ENCODE results near the gene PLEKHA8.

The PLEKHA8 gene

GRCh38 chr7:30026229-30027064, 1.8 kb upstream of the PLEKHA8 start, which contains the start of gene FKBP14:
FKBP14 (minus strand) TSS chr7:30026702; CDS start chr7:30026508, 194 bp downstream.
- peak; percentile 84 for DNase-seq

- DNase-seq, result peak; percentile 13
Observed at GRCh38 chr7:30027065-30027456, 1.2 kb upstream of the PLEKHA8 start.

DNA sequence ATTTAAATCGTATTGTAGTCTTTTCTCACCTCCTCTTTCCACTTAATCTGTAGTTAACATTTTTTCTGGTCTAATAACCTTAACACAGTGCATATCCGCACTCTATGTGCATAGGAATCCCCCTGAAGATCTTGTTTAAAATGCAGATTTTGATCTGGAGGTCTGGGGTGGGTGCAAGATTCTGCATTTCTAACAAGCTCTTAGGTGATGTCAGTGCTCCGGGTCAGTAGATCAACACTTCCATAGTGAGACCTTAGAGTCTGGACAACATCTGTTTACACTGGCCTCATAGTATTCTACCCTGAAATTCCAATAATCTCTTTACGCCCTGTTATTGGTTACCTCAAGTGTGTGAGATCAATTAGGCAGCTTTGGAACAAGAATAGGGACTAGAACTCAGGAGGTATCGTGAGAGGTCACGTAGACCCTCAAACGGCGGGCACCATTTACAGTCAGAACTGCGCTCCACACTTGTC, 434 bp upstream of the PLEKHA8 start:
- no peak for DNase-seq

DNA sequence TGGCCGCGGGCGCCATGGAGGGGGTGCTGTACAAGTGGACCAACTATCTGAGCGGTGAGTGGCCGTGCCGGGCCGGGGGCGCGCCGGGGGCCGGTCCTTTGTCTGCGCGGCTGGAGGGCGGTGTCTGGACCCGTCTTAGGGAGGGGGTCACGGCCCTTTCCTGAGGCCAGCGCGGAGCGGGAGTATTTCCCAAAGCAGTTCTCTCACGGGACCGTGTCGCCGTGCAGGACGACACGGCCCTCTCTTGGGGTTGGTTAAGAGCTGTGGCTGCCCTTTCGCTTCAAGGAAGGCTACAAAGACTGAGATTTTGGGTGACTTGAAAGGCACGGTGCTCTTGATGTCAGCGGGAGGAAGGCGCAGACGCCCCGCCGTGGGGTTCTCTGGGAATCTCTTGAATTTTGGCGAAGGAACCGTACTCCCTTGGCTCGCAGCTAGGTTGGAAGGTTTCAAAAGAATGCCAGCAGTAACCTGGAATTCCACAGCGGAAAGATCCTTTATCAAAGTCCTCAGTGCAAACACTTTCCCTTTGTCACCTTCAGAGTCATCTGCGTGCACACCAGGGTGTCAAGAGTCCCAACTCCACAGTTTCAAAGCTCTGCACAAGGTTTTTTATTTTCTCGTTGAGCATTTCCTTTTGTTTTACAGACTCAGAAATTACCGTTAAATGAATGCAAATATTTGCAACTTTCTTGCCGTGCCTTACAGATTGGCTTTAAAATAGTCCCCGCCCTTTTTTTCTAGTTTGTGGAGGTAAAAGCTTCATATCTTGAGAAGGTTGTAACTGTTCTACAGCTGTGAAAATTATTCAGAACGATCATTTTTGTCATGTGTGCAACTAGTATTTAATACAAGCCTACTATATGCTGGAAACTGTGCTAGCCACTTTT, 780 bp downstream of the PLEKHA8 start:
- no peak for DNase-seq

DNA sequence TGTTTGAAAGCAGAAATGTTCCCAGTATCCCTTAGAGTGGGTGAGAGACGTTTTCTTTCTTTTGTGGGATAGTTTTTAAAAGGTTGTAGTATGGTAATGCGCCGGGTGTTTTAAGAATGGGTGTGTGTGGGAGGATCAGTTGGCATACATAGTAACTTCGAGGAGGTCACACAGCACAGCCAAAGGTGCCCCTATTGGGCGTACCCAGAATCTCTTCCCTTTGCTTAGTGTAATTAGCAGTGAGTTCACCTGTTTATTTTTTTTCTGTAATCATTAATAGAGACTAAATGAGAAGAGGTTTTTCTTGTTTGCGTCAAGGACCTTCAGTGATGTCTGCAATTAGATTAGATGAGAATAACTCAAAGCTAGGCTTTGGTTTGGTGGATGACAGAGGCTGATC, 1.5 kb downstream of the PLEKHA8 start:
- DNase-seq, result no peak

DNA sequence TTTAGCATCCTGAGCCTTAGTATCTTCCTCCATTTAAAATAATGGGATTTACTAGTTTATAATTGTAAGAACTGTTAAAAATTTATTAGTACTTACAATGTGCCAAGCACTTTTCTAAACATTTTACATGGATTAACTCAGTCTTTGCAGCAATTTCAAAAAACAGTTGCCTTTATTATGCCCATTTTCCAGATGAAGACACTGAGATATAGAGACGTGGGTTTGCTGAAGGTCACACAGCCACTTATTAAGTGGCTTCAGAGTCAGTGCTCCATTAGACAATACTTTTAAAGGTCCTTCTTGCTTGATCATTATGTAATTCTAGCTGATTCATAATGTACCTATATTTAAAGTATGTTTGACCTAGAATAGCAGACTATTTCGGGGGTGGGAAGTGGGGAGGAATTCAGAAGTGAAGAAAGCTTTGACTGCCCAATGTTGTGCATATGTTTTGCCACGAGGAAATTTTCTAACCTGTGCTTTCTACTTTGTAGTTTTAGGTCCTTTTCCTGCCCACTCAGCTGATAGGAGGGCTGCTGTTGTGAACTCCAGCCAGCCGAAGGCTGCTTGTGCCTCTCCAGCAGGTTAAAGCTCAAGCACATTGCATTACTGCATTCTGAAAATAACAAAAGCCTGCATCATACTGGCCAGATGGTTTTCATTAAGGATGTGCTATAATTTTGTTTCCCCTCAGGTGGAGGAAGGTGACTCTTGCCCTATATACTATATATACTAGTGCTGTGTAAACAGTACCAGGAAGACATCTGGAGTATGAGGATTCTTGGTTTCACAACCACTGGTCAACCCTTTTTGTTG, 4.3 kb downstream of the PLEKHA8 start:
- DNase-seq, result no peak

DNA sequence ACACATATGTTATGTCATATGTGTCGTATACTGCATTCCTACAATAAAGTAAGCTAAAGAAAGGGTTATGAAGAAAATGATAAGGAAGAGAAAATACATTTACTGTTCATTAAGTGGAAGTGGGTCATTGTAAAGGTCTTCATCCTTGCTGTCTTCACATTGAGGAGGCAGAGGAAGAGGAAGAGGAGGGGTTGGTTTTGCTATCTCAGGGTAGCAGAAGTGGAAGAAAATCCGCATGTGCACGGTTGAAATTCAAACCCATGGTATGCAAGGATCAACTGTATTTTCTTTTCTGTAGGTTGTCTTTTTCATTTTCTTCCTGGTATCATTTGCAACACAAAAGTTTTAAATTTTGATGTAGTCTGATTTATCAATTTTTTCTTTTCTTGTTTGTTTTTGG, 6.3 kb downstream of the PLEKHA8 start:
- DNase-seq, result no peak

GRCh38 chr7:30036220-30036619, 8.0 kb downstream of the PLEKHA8 start:
- DNase-seq, result no peak

GRCh38 chr7:30038196-30038980, 10.2 kb downstream of the PLEKHA8 start:
- no peak for DNase-seq

- DNase-seq, result no peak
Observed at GRCh38 chr7:30040938-30041337, 12.7 kb downstream of the PLEKHA8 start.

DNA sequence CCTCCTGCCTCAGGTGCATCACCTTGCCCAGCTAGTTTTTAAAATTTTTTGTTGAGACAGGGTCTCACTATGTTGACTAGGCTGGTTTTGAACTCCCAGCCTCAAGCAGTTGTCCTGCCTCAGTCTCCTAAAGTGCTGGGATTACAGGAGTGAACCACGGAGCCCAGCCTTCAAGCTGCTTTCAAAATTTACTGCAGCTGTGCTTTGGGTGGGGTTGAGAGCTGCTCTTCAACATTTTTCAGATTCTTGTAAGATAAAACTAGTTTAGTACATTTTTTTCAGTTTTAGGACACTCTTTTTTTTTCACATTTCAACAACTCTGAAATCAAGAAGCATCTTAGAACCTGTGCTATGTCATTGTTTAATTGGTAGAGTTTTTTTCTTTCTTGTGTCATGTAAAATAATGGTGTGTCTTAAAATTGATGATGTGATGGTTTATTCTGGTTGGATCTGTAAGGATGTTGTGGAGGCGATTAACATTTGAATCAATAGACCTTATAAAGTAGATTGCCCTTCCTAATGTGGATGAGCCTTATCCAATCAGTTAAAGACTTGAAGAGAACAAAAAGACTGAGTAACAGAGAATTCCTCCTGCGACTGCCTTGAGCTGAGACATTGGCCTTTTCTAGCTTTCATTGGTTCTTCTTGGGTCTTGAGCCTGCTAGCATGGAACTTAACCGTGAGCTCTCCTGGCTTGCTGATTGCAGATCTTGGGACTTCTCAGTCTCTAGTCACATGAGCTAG, 13.5 kb downstream of the PLEKHA8 start:
- DNase-seq, result no peak

DNA sequence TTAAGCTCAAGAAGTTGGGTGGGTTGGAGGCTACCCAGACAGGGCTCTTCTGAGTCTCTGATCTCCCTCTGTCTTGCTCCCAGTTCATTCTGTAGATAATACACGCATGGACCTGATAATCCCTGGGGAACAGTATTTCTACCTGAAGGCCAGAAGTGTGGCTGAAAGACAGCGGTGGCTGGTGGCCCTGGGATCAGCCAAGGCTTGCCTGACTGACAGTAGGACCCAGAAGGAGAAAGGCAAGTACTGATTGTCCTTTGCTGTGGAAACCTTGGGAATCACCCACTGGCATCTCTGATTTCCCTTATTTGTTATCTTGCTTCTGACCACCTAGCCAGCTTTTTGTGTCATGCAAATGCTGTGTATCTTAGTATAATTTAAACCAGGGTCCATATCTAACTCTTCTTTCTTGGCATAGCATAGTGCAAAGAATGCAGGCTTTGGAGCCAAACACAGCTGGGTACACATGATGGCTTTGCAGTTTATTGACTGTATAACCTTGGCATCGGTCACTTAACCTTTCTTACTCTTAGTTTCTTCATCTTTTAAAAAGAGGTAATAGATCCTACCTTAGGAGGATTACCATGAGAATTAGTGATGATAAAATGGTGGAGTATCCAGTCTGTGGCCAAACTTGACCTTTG, 18.0 kb downstream of the PLEKHA8 start:
- DNase-seq, result no peak

DNA sequence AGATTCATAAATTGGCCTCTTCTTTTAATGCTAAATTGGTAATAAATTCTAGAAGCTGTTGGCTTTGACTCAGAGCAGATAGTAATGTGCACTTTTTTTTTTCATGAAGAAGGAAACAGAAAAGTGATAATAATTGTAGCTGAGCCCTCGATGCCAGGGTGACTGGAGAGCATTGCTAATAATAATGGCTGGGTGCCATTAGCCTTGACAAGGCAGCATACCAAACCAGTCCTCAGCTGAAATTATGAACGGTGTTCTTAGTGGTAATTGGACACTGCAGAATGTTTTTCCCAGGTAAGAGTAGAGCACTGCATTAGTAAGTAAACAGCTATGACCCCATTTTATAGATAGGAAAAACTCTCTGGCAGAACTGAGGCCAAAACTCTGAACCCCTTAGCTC, 18.9 kb downstream of the PLEKHA8 start:
- no peak for DNase-seq

DNA sequence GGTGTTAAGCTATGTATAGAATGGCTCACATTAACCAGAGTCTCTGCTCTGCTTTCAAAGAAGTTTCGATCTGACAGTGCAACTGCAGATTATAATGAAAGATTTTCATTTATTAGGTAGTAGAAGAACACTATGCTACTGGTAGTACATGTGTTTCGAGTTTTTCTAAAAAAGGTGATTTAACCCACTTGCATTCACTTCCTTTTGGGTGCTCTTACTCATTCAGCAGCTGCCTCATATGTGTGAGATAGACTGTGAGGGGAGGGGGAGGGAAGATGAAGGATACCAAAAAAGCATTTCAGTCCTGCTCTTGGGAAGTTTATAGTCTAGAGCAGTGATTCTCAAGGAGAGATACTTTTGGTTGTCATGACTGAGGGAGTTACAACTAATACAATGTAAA, 20.4 kb downstream of the PLEKHA8 start:
- DNase-seq, result no peak

DNA sequence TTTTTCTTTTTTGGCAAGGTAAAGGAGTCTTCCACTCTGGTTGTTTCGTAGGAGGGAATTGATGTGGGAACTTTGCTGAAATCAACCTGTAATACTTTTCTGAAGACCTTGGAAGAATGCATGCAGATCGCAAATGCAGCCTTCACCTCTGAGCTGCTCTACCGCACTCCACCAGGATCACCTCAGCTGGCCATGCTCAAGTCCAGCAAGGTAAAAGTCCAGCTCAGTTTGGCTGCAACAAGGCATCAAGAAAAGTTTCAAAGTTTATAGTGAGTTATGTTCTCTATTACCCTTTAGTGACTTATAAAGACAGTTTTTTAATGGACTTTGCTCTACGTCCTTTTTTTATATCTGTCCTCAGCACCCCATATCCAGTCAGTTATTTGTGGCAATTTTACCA, 21.0 kb downstream of the PLEKHA8 start:
- DNase-seq, result no peak

GRCh38 chr7:30053068-30053467, 24.9 kb downstream of the PLEKHA8 start:
- DNase-seq, result no peak

DNA sequence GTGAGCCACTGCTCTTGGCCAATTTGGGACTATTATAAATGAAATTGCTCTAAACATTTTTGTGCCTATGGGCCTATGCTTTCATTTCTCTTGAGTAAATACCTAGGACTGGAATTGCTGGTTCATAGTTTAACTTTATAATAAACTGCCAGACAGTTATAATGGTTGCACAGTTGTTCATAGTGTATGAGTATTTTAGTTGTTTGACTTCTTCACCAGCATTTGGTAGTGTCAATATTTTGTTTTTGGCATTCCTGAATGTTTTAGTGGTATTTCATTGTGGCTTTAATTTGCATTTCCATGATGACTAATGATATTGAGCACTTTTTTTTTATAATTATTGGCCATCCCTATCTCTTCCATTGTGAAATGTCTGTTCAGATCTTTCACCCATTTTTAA, 29.5 kb downstream of the PLEKHA8 start:
- no peak for DNase-seq

GRCh38 chr7:30061786-30062185, 33.6 kb downstream of the PLEKHA8 start:
- DNase-seq, result peak; percentile 22

- no peak for DNase-seq
Observed at GRCh38 chr7:30062587-30062986, 34.4 kb downstream of the PLEKHA8 start.

- no peak for DNase-seq
Observed at GRCh38 chr7:30065746-30066145, 37.5 kb downstream of the PLEKHA8 start.

DNA sequence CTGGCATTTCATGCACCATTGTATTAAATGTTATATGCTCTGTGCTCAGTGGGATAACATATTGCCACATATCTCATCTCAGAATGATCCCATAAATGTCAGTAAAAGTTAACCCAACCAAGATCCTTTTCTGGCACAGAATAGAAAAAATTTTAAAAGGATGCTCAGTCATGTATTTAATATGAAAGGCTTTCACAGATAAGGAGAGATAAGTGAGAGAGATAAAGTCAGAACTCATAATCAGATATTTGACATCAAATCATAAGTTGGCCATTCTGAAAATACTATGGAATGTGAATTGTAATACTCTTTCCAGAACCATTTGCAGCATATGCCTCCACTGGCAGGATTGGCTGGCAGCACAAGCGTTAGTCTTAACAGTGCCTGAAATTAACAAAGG, 38.5 kb downstream of the PLEKHA8 start:
- no peak for DNase-seq
